Smooth muscle cell (in vitro differentiated cells): ENCODE results near the gene BRMS1L. TPM values are rescaled to one million over a fixed set of nuclear protein-coding genes. Genes with fewer than 3 reads are reported as not detected.
"Not testable (repeated sequence)": the region's sequence is repeated elsewhere in the genome, so short reads cannot be mapped to it uniquely, and the experiment has no call there.

Source experiments
- DNase-seq: peaks from one replicate; lab custom pipeline; 2025; ENCODE audit not compliant: unreplicated experiment; lab: John Stamatoyannopoulos, UW
- H2AFZ ChIP-seq: fragments of 200-600 bp; sonication (generic); 2 replicates; pipeline ENCODE4 v1.6.0; 2016; ENCODE audit warnings: antibody characterized with exemption, low read depth, mild to moderate bottlenecking
- H3F3A ChIP-seq: fragments of 200-600 bp; sonication (generic); 2 replicates; pipeline ENCODE4 v1.6.0; 2017; ENCODE audit warnings: antibody characterized with exemption, low read depth
- H3K27ac ChIP-seq: fragments of 200-600 bp; sonication (generic); 2 replicates; pipeline ENCODE4 v1.5.1; 2016; ENCODE audit warnings: low read depth, mild to moderate bottlenecking
- H3K27me3 ChIP-seq: fragments of 200-600 bp; sonication (generic); 2 replicates; pipeline ENCODE4 v1.6.1; 2016; ENCODE audit warnings: low read depth, mild to moderate bottlenecking
- H3K36me3 ChIP-seq: fragments of 200-600 bp; sonication (generic); 2 replicates; pipeline ENCODE4 v1.5.1; 2016; ENCODE audit warnings: low read depth
- H3K4me1 ChIP-seq: fragments of 200-600 bp; sonication (generic); 2 replicates; pipeline ENCODE4 v1.5.1; 2016; ENCODE audit warnings: low read depth
- H3K4me2 ChIP-seq: fragments of 200-600 bp; sonication (generic); 2 replicates; pipeline ENCODE4 v1.6.0; 2016; ENCODE audit warnings: mild to moderate bottlenecking
- H3K4me3 ChIP-seq: fragments of 200-600 bp; sonication (generic); 2 replicates; pipeline ENCODE4 v1.5.1; 2016; ENCODE audit warnings: mild to moderate bottlenecking
- H3K79me2 ChIP-seq: fragments of 200-600 bp; sonication (generic); 2 replicates; pipeline ENCODE4 v1.6.0; 2016; ENCODE audit warnings: low read depth, mild to moderate bottlenecking
- H3K9ac ChIP-seq: fragments of 200-600 bp; sonication (generic); 2 replicates; pipeline ENCODE4 v1.6.0; 2016; ENCODE audit warnings: low read depth
- H3K9me3 ChIP-seq: fragments of 200-600 bp; sonication (generic); replicated peaks from 2 replicates; pipeline ENCODE4 v1.5.1; 2016; ENCODE audit warnings: low read depth
- H4K20me1 ChIP-seq: fragments of 200-600 bp; sonication (generic); 2 replicates; pipeline ENCODE4 v1.6.0; 2016; ENCODE audit warnings: low read depth
- CTCF ChIP-seq: fragments of 200-600 bp; sonication (generic); IDR thresholded peaks from 2 replicates; pipeline ENCODE4 v1.5.1; 2017; ENCODE audit warnings: borderline replicate concordance, mild to moderate bottlenecking, antibody characterized with exemption; ENCODE audit not compliant: insufficient read depth, poor library complexity, severe bottlenecking
- WGBS: methylation state at CpG from one replicate; pipeline ENCODE4 v1.1.7; 2016; ENCODE audit warnings: low lambda C conversion rate; 5-methylcytosine and 5-hydroxymethylcytosine counted together
- polyA plus RNA-seq: library from polyadenylated mRNA; unstranded; fragments of >200 nt; fragmentation: Nextera tagmentation; extraction: Ambion mirVana; gene quantifications from 2 replicates; pipeline ENCODE4 v1.2.1, GENCODE V29; 2016
- total RNA-seq: library from RNA; depleted of rRNA; stranded (reverse); fragments of >200 nt; gene quantifications from 2 replicates; pipeline ENCODE4 v1.2.3, GENCODE V29; 2014

BRMS1L gene
- 7.3 and 13.4 TPM in 2 replicates for total RNA-seq
- 7.9 and 8.8 TPM in 2 replicates for polyA plus RNA-seq

DNA sequence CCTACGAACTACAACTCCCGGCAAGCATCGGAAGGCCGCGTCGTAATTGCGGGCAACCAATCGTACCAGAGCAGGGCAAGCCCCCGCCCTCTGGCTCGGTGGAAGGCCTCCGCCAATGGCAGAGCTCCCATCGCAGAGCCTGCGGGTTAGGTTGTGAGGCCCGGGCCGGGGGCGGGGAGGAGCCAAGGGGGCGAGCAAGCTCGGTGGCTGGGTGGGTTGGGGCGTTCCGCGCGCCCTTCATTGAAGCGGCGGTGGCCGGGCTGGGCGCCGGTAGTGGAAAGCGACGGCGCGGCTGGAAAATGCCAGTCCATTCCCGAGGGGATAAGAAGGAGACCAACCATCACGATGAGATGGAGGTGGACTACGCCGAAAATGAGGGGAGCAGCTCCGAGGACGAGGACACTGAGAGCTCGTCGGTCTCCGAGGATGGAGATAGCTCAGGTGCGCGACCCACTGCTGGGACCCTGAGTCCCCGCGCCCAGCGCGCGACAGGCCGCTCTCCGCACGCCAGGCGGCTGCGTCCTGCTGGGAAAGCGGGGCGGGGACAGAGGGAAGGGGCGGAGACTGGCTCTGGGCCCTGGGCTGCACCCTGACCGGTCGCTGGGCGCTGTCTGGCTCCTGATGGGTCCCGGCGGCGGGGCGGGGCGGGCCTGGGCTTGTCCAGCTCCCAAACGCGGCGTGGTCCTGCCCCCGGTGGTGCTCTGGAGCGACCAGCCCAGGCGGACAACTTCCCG, at the start of gene BRMS1L:
TSS of gene BRMS1L (plus strand) at position 121 of the 734 bp plus-strand sequence. CDS start at position 300, 179 bp downstream.
- Histone ChIP-seq H3K4me1 (peaks cover 4% of the 10 kb centered on the region), H3K27me3 (no peaks in the 10 kb centered on the region), H3F3A (no peaks in the 10 kb centered on the region), H3K4me3 (peak within 1 kb of the TSS; percentile 89), H3K9me3 (no peaks in the 10 kb centered on the region), H2AFZ (peak within 1 kb of the TSS; percentile 90), H3K36me3 (no peaks in the 10 kb centered on the region), H3K9ac (peak within 1 kb of the TSS; percentile 91), H3K79me2 (peaks cover 35% of the 10 kb centered on the region), H3K27ac (peak within 1 kb of the TSS; percentile 91), H4K20me1 (no peaks in the 10 kb centered on the region), H3K4me2 (peak within 1 kb of the TSS; percentile 97)
- TF ChIP-seq CTCF: no peak
- WGBS: under 1% methylated on average over 58 of the region's 70 CpGs
- DNase-seq: peak; percentile 88

DNA sequence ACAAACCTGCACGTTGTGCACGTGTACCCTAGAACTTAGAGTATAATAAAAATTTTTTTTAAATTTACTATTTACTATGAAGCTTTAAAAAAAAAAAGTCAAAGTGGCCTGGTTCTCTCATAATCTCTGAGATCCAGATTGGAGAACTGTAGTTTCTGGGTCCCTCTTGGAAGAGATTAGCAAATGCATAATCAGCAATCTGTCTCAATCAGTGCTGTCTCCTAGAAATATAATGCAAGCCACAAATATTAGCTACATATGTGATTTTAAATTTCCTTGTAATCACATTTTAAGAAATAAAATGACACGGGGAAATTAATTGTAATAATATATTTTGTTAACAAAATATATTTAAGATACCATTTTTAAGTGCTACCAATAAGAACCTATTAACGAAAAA, 49.3 kb upstream of the BRMS1L start:
- Histone ChIP-seq H3K27me3 (no peaks in the 10 kb centered on the region), H3K79me2 (peaks cover 35% of the 10 kb centered on the region), H3F3A (no peaks in the 10 kb centered on the region), H4K20me1 (peaks cover 30% of the 10 kb centered on the region), H3K4me2 (no peak overlapping the region), H2AFZ (no peak overlapping the region), H3K4me3 (no peak overlapping the region), H3K4me1 (no peaks in the 10 kb centered on the region), H3K9ac (no peak overlapping the region), H3K9me3 (no peaks in the 10 kb centered on the region), H3K36me3 (no peaks in the 10 kb centered on the region), H3K27ac (no peak overlapping the region)
- 90% methylated on average over 4 of the region's 4 CpGs for WGBS
- TF ChIP-seq CTCF: no peak
- no peak for DNase-seq

DNA sequence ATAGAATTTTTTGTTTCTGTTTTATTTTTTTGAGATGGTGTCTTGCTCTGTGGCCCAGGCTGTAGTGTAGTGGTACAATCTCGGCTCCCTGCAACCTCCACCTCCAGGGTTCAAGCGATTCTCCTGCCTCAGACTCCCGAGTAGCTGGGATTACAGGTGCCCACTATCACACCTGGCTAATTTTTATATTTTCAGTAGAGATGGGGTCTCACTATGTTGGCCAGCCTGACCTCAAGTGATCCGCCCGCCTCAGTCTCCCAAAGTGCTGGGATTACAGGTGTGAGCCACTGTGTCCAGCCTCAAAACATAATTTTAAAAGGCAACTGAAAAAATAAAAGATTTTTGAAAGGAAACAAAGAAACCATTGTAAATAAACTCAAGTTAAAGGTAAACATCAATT, 48.6 kb upstream of the BRMS1L start:
- Histone ChIP-seq H4K20me1 (peaks cover 30% of the 10 kb centered on the region), H3K79me2 (peaks cover 41% of the 10 kb centered on the region)
- not testable (repeated sequence) for H3K27me3 ChIP-seq, H3K4me1 ChIP-seq, H3K9ac ChIP-seq, H3K4me2 ChIP-seq, H3K9me3 ChIP-seq, H3K27ac ChIP-seq, H3F3A ChIP-seq, DNase-seq, H2AFZ ChIP-seq, H3K4me3 ChIP-seq, H3K36me3 ChIP-seq
- WGBS: 96% methylated on average over 5 of the region's 5 CpGs

DNA sequence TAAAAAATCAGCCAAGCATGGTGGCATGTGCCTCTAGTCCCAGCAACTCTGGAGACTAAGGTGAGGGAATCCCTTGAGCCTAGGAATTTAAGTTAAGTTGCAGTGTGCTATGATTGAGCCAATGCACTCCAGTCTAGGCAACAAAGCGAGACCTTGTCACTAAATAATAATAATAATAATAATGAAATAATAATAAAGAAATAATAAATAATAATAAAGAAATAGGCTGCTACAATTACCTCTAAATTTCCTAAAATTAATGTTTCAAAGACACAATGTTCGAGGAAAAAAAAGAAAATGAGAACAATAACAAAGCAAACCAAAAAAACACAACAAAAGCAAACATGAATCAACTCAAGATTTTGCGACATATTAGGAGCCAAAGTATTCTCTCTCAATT, 46.8 kb upstream of the BRMS1L start:
- no peak overlapping the region for H3K9ac ChIP-seq
- 92% methylated on average over 3 of the region's 3 CpGs for WGBS

More for the DNA sequence above, 46.8 kb upstream of the BRMS1L start:
- Histone ChIP-seq H4K20me1 (peaks cover 38% of the 10 kb centered on the region), H3K27me3 (no peaks in the 10 kb centered on the region), H2AFZ (no peak overlapping the region), H3K4me1 (no peaks in the 10 kb centered on the region), H3K27ac (no peak overlapping the region), H3K4me3 (no peak overlapping the region), H3K4me2 (no peak overlapping the region), H3K36me3 (no peaks in the 10 kb centered on the region), H3K79me2 (peaks cover 47% of the 10 kb centered on the region), H3F3A (no peaks in the 10 kb centered on the region), H3K9me3 (no peaks in the 10 kb centered on the region)
- DNase-seq: no peak
- TF ChIP-seq CTCF: no peak
